Natural killer cell (primary cell): ENCODE results near the gene RFC5. TPM values are rescaled to one million over a fixed set of nuclear protein-coding genes. Genes with fewer than 3 reads are reported as not detected.
"Not testable (repeated sequence)": the region's sequence is repeated elsewhere in the genome, so short reads cannot be mapped to it uniquely, and the experiment has no call there.

Experiments used
- ATAC-seq, 3 donors: fragments of 150-1000 bp in 2 of 3; fragments of 200-7000 bp in 1 of 3; cut with Tn5 transposase; 1 replicate in 1 of 3; 2 replicates in 2 of 3; pipeline ENCODE4 v1.10.0; 2021; ENCODE audit warnings: mild to moderate bottlenecking in 2 of 3, moderate library complexity in 2 of 3
- DNase-seq, 2 donors: peaks; one replicate each; pipeline versions ENCODE4 v3.0.0 to v3.0.0-alpha.2; 2013 to 2021; ENCODE audit warnings: mixed read lengths in 1 of 2
- H3K27ac ChIP-seq: one replicate; pipeline ENCODE4 v1.5.1; 2013; ENCODE audit warnings: mild to moderate bottlenecking, low read length
- H3K27me3 ChIP-seq: one replicate; pipeline ENCODE4 v1.6.1; 2013; ENCODE audit warnings: low read length; ENCODE audit not compliant: control insufficient read depth, insufficient read depth
- H3K36me3 ChIP-seq: one replicate; pipeline ENCODE4 v1.6.1; 2013; ENCODE audit warnings: low read length; ENCODE audit not compliant: control insufficient read depth, insufficient read depth
- H3K4me1 ChIP-seq: one replicate; pipeline ENCODE4 v1.6.1; 2013; ENCODE audit warnings: low read length; ENCODE audit not compliant: control insufficient read depth, insufficient read depth
- H3K4me3 ChIP-seq: one replicate; pipeline ENCODE4 v1.5.1; 2013; ENCODE audit warnings: low read length
- H3K9me3 ChIP-seq: one replicate; pipeline ENCODE4 v1.6.1; 2013; ENCODE audit warnings: low read length; ENCODE audit not compliant: control insufficient read depth, insufficient read depth
- H3K27ac Mint-ChIP-seq, 2 donors: one replicate each; pipeline ENCODE4 v1.8.0; 2022; ENCODE audit warnings: mild to moderate bottlenecking in 2 of 2, mixed read lengths in 2 of 2, moderate library complexity in 1 of 2
- H3K27me3 Mint-ChIP-seq, 2 donors: one replicate each; pipeline ENCODE4 v1.8.0; 2022; ENCODE audit warnings: low read depth in 2 of 2, mixed read lengths in 2 of 2
- H3K36me3 Mint-ChIP-seq: one replicate; pipeline ENCODE4 v1.8.0; 2022; ENCODE audit warnings: mixed read lengths
- H3K4me1 Mint-ChIP-seq, 2 donors: one replicate each; pipeline ENCODE4 v1.8.0; 2022; ENCODE audit warnings: mixed read lengths in 2 of 2
- H3K4me3 Mint-ChIP-seq: one replicate; pipeline ENCODE4 v1.8.0; 2022; ENCODE audit warnings: mild to moderate bottlenecking, moderate library complexity, mixed read lengths
- H3K9me3 Mint-ChIP-seq, 2 donors: one replicate each; pipeline ENCODE4 v1.8.0; 2022; ENCODE audit warnings: mixed read lengths in 2 of 2
- CTCF ChIP-seq: fragments of 200-600 bp; IDR thresholded peaks from one replicate; pipeline ENCODE4 v1.8.0; 2022; ENCODE audit warnings: antibody characterized with exemption
- WGBS: methylation state at CpG from one replicate; pipeline ENCODE4 v1.1.7; 2013; ENCODE audit warnings: missing lambda C conversion rate; ENCODE audit not compliant: insufficient coverage; 5-methylcytosine and 5-hydroxymethylcytosine counted together
- intact Hi-C: fragments of 100-400 bp; cut with micrococcal nuclease; formaldehyde crosslinking; loops from one replicate; pipeline ENCODE4 v1.14.2; 2022
- total RNA-seq, 4 donors: library from RNA; stranded (reverse); fragments of 120-200 nt in 1 of 4; gene quantifications; one replicate each; pipeline versions ENCODE4 v1.2.3 to v1.2.4, GENCODE V29; 2013 to 2022

Gene RFC5
- total RNA-seq, 3 donors from 2014 or later (not counting 1 experiment from before 2014, with no cell fraction given), result 11.9 to 19.6 (median 15.8) TPM

GRCh38 chr12:117994551-117995438 lies 21.7 kb upstream of the RFC5 start:
- H3K9me3 ChIP-seq, result no peaks in the 10 kb centered on the region
- H3K9me3 Mint-ChIP-seq, result no peaks in the 10 kb centered on the region

DNA sequence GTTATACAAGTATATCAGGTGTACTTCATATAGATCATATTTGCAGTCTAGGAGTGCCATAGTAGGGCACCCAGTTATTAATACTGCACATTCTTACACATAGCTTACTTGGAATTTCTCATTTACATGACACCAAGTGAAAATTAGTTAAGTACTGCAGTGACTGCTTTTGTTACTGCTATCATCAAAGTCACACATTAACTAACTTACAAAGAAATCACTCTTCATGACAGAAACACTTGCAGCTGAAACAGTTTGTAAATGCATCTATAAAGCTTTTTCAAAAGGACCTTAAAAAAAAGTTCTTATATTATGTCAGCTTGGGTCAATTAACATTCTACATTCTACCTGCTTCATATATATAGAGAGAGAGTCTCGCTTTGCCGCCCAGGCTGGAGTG lies 17.8 kb upstream of the RFC5 start:
- no peak for ATAC-seq
- Mint-ChIP-seq H3K27me3 (peaks cover 2 to 9% of the 10 kb centered on the region in 2 donors), H3K36me3 (no peaks in the 10 kb centered on the region), H3K27ac (no peak overlapping the region), H3K4me3 (no peak overlapping the region), H3K9me3 (no peaks in the 10 kb centered on the region), H3K4me1 (no peaks in the 10 kb centered on the region)
- no peak overlapping the region for H3K4me3 ChIP-seq
- H3K27me3 ChIP-seq, result no peaks in the 10 kb centered on the region
- WGBS, result 100% methylated on average over 1 of the region's 2 CpGs
- no peaks in the 10 kb centered on the region for H3K4me1 ChIP-seq
- H3K27ac ChIP-seq, result no peak overlapping the region
- no peak for TF ChIP-seq CTCF
- intact Hi-C loops, result no loop called here
- DNase-seq, result no peak
- H3K36me3 ChIP-seq, result no peaks in the 10 kb centered on the region
- no peaks in the 10 kb centered on the region for H3K9me3 ChIP-seq

More at GRCh38 chr12:117994551-117995438, 21.7 kb upstream of the RFC5 start:
- ATAC-seq, result no peak
- H3K4me1 Mint-ChIP-seq, result no peaks in the 10 kb centered on the region
- intact Hi-C loops, result no loop called here
- H3K4me3 Mint-ChIP-seq, result no peak overlapping the region
- TF ChIP-seq CTCF, result no peak
- Histone ChIP-seq H3K27ac (no peak overlapping the region), H3K27me3 (no peaks in the 10 kb centered on the region), H3K4me1 (no peaks in the 10 kb centered on the region), H3K36me3 (no peaks in the 10 kb centered on the region), H3K4me3 (no peak overlapping the region)
- no peak overlapping the region for H3K27ac Mint-ChIP-seq
- H3K27me3 Mint-ChIP-seq, result peaks cover 6 to 12% of the 10 kb centered on the region in 2 donors
- no peak for DNase-seq
- 85% methylated on average over 3 of the region's 3 CpGs for WGBS
- H3K36me3 Mint-ChIP-seq, result no peaks in the 10 kb centered on the region

DNA sequence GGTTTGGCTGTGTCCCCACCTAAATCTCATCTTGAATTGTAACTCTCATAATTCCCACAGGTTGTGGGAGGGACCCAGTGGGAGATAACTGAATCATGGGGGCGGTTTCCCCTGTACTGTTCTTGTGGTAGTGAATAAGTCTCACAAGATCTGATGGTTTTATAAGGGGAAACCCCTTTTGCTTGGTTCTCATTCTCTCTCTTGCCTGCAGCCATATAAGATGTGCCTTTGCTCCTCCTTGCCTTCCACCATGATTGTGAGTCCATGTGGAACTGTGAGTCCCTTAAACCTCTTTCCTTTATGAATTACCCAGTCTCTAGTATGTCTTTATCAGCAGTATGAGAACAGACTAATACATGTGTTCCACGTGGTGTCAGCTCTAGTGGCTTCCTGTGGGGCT lies 16.7 kb upstream of the RFC5 start:
- H3K27ac ChIP-seq, H3K9me3 ChIP-seq, H3K36me3 ChIP-seq, DNase-seq, H3K4me3 ChIP-seq, ATAC-seq, H3K27me3 Mint-ChIP-seq, H3K4me1 Mint-ChIP-seq, H3K4me3 Mint-ChIP-seq, H3K27ac Mint-ChIP-seq, H3K4me1 ChIP-seq, H3K36me3 Mint-ChIP-seq, H3K27me3 ChIP-seq, H3K9me3 Mint-ChIP-seq, intact Hi-C loops: not testable (repeated sequence)
- WGBS, result 54% methylated on average over 2 of the region's 2 CpGs

- DNase-seq (no peak), ATAC-seq (no peak)
- H3K9me3 ChIP-seq, result no peaks in the 10 kb centered on the region
- intact Hi-C loops, result no loop called here
- 100% methylated on average over 1 of the region's 3 CpGs for WGBS
- Mint-ChIP-seq H3K27me3 (peaks cover 0 to 8% of the 10 kb centered on the region in 2 donors), H3K9me3 (no peaks in the 10 kb centered on the region), H3K4me3 (no peak overlapping the region), H3K4me1 (peaks cover 0 to 2% of the 10 kb centered on the region in 2 donors), H3K27ac (no peak overlapping the region), H3K36me3 (no peaks in the 10 kb centered on the region)
- H3K36me3 ChIP-seq, result no peaks in the 10 kb centered on the region
- H3K27ac ChIP-seq, result no peak overlapping the region
- no peak for TF ChIP-seq CTCF
- no peaks in the 10 kb centered on the region for H3K4me1 ChIP-seq
- H3K4me3 ChIP-seq, result no peak overlapping the region
- no peaks in the 10 kb centered on the region for H3K27me3 ChIP-seq
Measured at GRCh38 chr12:118010903-118011302, 5.6 kb upstream of the RFC5 start.
